Thyroid gland (tissue), 4 donors: Measurements from ENCODE around the gene SPAG8. TPM values are rescaled to one million over a fixed set of nuclear protein-coding genes. Genes with fewer than 3 reads are reported as not detected.

Source experiments
- DNase-seq, 2 donors: peaks; one replicate each; pipeline ENCODE4 v3.0.0-alpha.2; 2019
- H3K27ac ChIP-seq, 3 donors: fragments of 200-600 bp; sonication (generic); 1 replicate in 2 of 3; 2 replicates in 1 of 3; pipeline ENCODE4 v1.5.1; 2016 to 2019; ENCODE audit warnings: mild to moderate bottlenecking in 1 of 3, moderate library complexity in 1 of 3
- H3K27me3 ChIP-seq: fragments of 200-600 bp; sonication (generic); one replicate; pipeline ENCODE4 v1.5.1; 2019
- H3K36me3 ChIP-seq, 2 donors: fragments of 200-600 bp; sonication (generic); one replicate each; pipeline ENCODE4 v1.5.1; 2016 to 2019
- H3K4me1 ChIP-seq, 2 donors: fragments of 200-600 bp; sonication (generic); one replicate each; pipeline ENCODE4 v1.5.1; 2017 to 2019
- H3K4me3 ChIP-seq, 3 donors: fragments of 200-600 bp; sonication (generic); replicated peaks in 1 of 3; 1 replicate in 2 of 3; 2 replicates in 1 of 3; pipeline ENCODE4 v1.5.1; 2016; ENCODE audit warnings: mild to moderate bottlenecking in 1 of 3
- H3K9me3 ChIP-seq: fragments of 200-600 bp; sonication (generic); one replicate; pipeline ENCODE4 v1.5.1; 2017
- POLR2A ChIP-seq, 2 donors: fragments of 450-650 bp; IDR thresholded peaks; one replicate each; pipeline ENCODE4 v1.6.1; 2017; ENCODE audit warnings: antibody characterized with exemption in 2 of 2, mild to moderate bottlenecking in 2 of 2, moderate library complexity in 1 of 2
- WGBS, 2 donors: methylation state at CpG; one replicate each; pipeline ENCODE4 v1.1.5; 2017; 5-methylcytosine and 5-hydroxymethylcytosine counted together
- intact Hi-C: fragments of 100-400 bp; cut with DNase I; formaldehyde crosslinking; loops from one replicate; pipeline ENCODE4 v1.15.1; 2023
- total RNA-seq, 4 donors: library from RNA; depleted of rRNA; stranded (reverse); fragments of >200 nt; gene quantifications; one replicate each; pipeline ENCODE4 v1.2.3, GENCODE V29; 2016
- TF ChIP-seq, protein P1 (sequence below), 6 experiments: fragments of 200-600 bp in 3 of 6; fragments of 450-650 bp in 3 of 6; sonication (generic) in 3 of 6; IDR thresholded peaks; one replicate each; pipeline ENCODE4 v1.5.1; 2016 to 2019; ENCODE audit warnings: antibody characterized with exemption in 6 of 6, mild to moderate bottlenecking in 2 of 6, inconsistent platforms in 1 of 6, moderate library complexity in 1 of 6

The SPAG8 gene
- total RNA-seq, 4 donors from 2014 or later, result 4.7 to 7.1 (median 5.7) TPM

DNA sequence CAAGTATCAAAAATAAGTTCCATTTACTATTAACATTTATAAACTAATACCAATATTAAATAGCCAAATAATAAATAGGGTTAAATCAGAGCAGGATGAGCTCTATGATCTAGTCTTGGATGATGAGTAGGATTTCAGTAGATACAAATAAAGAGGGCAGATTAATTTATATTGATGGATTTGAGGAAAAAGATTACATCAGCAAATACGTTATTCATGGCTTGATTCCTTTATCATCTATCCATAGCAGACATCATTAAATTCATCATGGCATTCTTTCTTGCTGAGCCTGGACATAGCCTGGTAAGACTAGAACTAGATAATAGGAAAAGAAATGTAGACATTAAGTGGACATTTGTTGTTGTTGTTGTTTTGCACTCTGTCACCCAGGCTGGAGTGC lies 44.6 kb downstream of the SPAG8 start:
- 93 to 96% methylated on average over 1 of the region's 1 CpG for WGBS, 2 donors
- intact Hi-C loops, result no loop called here
- TF ChIP-seq, protein P1, sequence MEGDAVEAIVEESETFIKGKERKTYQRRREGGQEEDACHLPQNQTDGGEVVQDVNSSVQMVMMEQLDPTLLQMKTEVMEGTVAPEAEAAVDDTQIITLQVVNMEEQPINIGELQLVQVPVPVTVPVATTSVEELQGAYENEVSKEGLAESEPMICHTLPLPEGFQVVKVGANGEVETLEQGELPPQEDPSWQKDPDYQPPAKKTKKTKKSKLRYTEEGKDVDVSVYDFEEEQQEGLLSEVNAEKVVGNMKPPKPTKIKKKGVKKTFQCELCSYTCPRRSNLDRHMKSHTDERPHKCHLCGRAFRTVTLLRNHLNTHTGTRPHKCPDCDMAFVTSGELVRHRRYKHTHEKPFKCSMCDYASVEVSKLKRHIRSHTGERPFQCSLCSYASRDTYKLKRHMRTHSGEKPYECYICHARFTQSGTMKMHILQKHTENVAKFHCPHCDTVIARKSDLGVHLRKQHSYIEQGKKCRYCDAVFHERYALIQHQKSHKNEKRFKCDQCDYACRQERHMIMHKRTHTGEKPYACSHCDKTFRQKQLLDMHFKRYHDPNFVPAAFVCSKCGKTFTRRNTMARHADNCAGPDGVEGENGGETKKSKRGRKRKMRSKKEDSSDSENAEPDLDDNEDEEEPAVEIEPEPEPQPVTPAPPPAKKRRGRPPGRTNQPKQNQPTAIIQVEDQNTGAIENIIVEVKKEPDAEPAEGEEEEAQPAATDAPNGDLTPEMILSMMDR (IDR thresholded peaks at IDR 0.05), result no peak
- TF ChIP-seq POLR2A (IDR thresholded peaks at IDR 0.05), result no peak

DNA sequence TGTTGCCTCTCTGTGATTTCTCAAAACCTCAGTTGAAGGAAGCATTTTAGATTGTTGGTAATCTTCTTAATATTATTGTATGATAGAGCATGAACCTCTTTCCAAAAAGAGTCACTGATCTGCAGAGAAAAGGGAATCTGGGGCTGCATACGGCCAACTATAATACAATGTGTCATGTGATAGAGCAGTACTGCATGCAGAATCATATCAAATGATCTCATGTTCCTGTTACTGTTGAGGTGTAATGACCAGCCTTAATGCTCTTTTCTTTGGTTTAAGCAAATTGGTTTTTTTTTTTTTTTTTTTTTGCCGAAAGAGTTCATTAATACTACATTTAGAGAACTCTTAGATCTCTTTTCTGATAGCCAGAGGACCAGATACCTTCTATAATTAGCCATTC lies 45.1 kb downstream of the SPAG8 start:
- H3K27ac ChIP-seq, result no peak overlapping the region
- intact Hi-C loops, result no loop called here
- H3K4me1 ChIP-seq, result peaks cover 29% of the 10 kb centered on the region in 2 donors
- no peaks in the 10 kb centered on the region for H3K9me3 ChIP-seq
- no peak overlapping the region for H3K4me3 ChIP-seq
- no peak for DNase-seq
- 92 to 95% methylated on average over 2 of the region's 2 CpGs for WGBS, 2 donors
- H3K27me3 ChIP-seq, result no peaks in the 10 kb centered on the region
- H3K36me3 ChIP-seq, result no peaks in the 10 kb centered on the region
- TF ChIP-seq, protein P1 (IDR thresholded peaks at IDR 0.05), result no peak
- no peak for TF ChIP-seq POLR2A (IDR thresholded peaks at IDR 0.05)

More for the DNA sequence above, 44.6 kb downstream of the SPAG8 start:
- Histone ChIP-seq H3K27me3 (no peaks in the 10 kb centered on the region), H3K27ac (no peak overlapping the region), H3K9me3 (no peaks in the 10 kb centered on the region), H3K4me1 (peaks cover 28% of the 10 kb centered on the region in 2 donors), H3K4me3 (no peak overlapping the region), H3K36me3 (no peaks in the 10 kb centered on the region)
- DNase-seq, result no peak

DNA sequence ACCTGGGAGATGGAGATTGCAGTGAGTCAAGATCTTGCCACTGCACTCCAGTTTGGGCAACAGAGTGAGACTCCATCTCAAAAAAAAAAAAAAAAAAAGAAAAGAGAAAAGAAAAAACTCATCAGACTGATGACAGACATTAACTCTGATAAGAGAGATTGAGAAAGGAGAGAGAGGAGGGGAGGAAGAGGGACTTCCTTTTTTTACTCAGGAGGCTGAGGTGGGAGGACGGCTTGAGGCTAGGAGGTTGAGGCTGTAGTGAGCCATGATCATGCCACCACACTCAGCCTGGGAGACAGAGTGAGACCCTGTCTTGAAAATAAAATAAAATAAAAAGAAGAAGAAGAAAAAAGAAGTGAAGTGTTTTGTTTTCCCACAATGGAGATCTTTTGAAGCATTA lies 48.3 kb downstream of the SPAG8 start:
- Histone ChIP-seq H3K27me3 (no peaks in the 10 kb centered on the region), H3K9me3 (no peaks in the 10 kb centered on the region), H3K27ac (no peak overlapping the region), H3K4me3 (no peak overlapping the region), H3K36me3 (no peaks in the 10 kb centered on the region), H3K4me1 (peaks cover 23 to 27% of the 10 kb centered on the region in 2 donors)
- 95% methylated on average over 1 of the region's 1 CpG for WGBS, 2 donors
- no peak for DNase-seq
- intact Hi-C loops, result no loop called here
- TF ChIP-seq, protein P1 (IDR thresholded peaks at IDR 0.05), result no peak
- no peak for TF ChIP-seq POLR2A (IDR thresholded peaks at IDR 0.05)

DNA sequence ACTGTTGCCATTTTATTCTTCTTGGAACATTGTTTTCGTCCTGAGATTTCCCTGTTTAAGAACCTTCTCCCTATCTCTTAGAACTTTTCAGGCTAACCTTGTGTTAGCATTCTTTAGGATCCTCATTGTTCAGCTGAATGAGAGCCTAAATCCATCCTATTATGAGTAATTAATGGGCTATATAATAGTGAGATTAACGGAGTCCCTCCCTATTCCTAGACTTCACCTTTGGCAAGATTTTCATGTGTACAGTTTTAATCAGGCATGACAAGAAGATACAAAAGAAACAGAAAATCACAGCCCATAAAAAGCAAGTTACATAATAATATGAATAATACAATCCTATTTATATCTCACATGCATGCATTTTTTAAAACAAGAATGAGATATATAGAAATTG lies 48.9 kb downstream of the SPAG8 start:
- intact Hi-C loops, result no loop called here
- Histone ChIP-seq H3K36me3 (no peaks in the 10 kb centered on the region), H3K9me3 (no peaks in the 10 kb centered on the region), H3K4me1 (peaks cover 26 to 34% of the 10 kb centered on the region in 2 donors), H3K27ac (no peak overlapping the region), H3K4me3 (no peak overlapping the region), H3K27me3 (no peaks in the 10 kb centered on the region)
- DNase-seq, result no peak
- TF ChIP-seq, protein P1 (IDR thresholded peaks at IDR 0.05), result no peak
- TF ChIP-seq POLR2A (IDR thresholded peaks at IDR 0.05), result no peak
- WGBS, 2 donors, result 78 to 88% methylated on average over 2 of the region's 2 CpGs

DNA sequence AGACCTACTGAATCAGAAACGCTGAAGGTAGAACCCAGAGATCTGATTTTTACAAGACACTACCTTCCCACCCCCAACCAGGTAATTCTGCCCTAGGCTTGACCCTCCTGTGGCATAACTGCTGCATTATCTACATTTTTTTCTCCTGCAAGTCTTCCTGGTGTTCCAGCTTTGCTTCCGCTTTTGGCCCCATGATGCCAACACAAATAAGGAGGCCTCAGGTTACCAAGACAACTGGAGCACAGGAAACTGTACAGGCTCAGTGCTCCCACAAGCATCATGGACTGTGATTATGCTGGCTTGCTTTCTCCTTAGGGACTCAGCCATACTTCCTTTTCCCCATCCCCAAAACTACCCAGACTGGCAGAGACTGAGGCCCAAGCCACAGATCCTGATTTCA lies 51.4 kb downstream of the SPAG8 start:
- DNase-seq, result peak; percentile 16 to 25
- Histone ChIP-seq H3K36me3 (no peaks in the 10 kb centered on the region), H3K27ac (no peak overlapping the region), H3K4me1 (peaks cover 42 to 54% of the 10 kb centered on the region in 2 donors), H3K27me3 (no peaks in the 10 kb centered on the region), H3K4me3 (no peak overlapping the region), H3K9me3 (no peaks in the 10 kb centered on the region)
- WGBS, 2 donors, result 70 to 80% methylated on average over 2 of the region's 2 CpGs
- TF ChIP-seq, protein P1 (IDR thresholded peaks at IDR 0.05), result no peak
- no peak for TF ChIP-seq POLR2A (IDR thresholded peaks at IDR 0.05)
- intact Hi-C loops, result no loop called here
